ENCODE measurements around the gene RNF135.
"Not testable (repeated sequence)": the region's sequence is repeated elsewhere in the genome, so short reads cannot be mapped to it uniquely, and the experiment has no call there.

DNA sequence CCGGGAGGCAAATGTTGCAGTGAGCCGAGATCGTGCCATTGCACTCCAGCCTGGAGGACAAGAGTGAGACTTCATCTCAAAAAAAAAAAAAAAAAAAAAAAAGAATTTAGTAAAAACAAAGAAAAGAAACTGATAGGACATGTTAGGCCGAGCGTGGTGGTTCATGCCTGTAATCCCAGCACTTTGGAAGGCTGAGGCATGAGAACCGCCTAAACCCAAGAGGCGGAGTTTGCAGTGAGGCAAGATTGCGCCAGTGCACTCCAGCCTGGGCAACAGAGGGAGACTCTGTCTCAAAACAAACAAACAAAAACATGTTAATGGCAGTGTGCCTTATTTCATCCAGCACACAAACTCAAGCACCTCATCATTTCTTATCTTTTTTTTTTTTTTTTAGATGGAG lies 6.5 kb upstream of the RNF135 start:
- TF ChIP-seq POLR2AphosphoS5 (IDR thresholded peaks at IDR 0.05; ENCODE audit: low read length); POLR2AphosphoS2 (IDR thresholded peaks at IDR 0.05; ENCODE audit: low read depth, low read length); FOXM1 (IDR thresholded peaks at IDR 0.05; ENCODE audit: low read depth, low read length); RAD51 (IDR thresholded peaks at IDR 0.05); CHD2 (IDR thresholded peaks at IDR 0.05; ENCODE audit: borderline replicate concordance, low read depth, low read length); SP1 (IDR thresholded peaks at IDR 0.05; ENCODE audit: low read depth, low read length); SMC3 (IDR thresholded peaks at IDR 0.05; ENCODE audit: borderline replicate concordance, low read length); MAX (IDR thresholded peaks at IDR 0.05; ENCODE audit: low read depth, low read length); MXI1 (IDR thresholded peaks at IDR 0.05; ENCODE audit: low read depth, low read length); POLR2A (IDR thresholded peaks at IDR 0.05; ENCODE audit: low read depth, low read length); ESRRA (IDR thresholded peaks at IDR 0.05; ENCODE audit: low read length): not testable (repeated sequence)
- TF ChIP-seq, protein P1, sequence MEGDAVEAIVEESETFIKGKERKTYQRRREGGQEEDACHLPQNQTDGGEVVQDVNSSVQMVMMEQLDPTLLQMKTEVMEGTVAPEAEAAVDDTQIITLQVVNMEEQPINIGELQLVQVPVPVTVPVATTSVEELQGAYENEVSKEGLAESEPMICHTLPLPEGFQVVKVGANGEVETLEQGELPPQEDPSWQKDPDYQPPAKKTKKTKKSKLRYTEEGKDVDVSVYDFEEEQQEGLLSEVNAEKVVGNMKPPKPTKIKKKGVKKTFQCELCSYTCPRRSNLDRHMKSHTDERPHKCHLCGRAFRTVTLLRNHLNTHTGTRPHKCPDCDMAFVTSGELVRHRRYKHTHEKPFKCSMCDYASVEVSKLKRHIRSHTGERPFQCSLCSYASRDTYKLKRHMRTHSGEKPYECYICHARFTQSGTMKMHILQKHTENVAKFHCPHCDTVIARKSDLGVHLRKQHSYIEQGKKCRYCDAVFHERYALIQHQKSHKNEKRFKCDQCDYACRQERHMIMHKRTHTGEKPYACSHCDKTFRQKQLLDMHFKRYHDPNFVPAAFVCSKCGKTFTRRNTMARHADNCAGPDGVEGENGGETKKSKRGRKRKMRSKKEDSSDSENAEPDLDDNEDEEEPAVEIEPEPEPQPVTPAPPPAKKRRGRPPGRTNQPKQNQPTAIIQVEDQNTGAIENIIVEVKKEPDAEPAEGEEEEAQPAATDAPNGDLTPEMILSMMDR (IDR thresholded peaks at IDR 0.05 in 2 of 3, conservative IDR thresholded peaks at IDR 0.05 in 1 of 3; ENCODE audit: control insufficient read depth in 2 of 3, extremely low read depth in 1 of 3, insufficient read depth in 1 of 3, low read depth in 3 of 3, low read length in 3 of 3), result not testable (repeated sequence)

Measured in GM12878 (cell line).